ENCODE measurements around the gene ARHGAP19. TPM values are rescaled to one million over a fixed set of nuclear protein-coding genes. Genes with fewer than 3 reads are reported as not detected.

ARHGAP19 gene
- total RNA-seq, 2 donors from 2014 or later, result 3.9 to 5.0 TPM

- H3K27ac ChIP-seq, result no peak overlapping the region
- no peak for TF ChIP-seq CTCF (IDR thresholded peaks at IDR 0.05)
- no peaks in the 10 kb centered on the region for H3K9me3 ChIP-seq
- no peaks in the 10 kb centered on the region for H3K27me3 ChIP-seq
- no peak overlapping the region for H3K4me3 ChIP-seq
- no peaks in the 10 kb centered on the region for H3K36me3 ChIP-seq
- no peak for DNase-seq (ENCODE audit: low spot score)
- no peaks in the 10 kb centered on the region for H3K4me1 ChIP-seq
Observed at GRCh38 chr10:97173036-97173435, 119.4 kb downstream of the ARHGAP19 start.

Other genes starting within 250 kb of the ARHGAP19 start
- not detected for gene SLIT1, start 106.7 kb downstream of the ARHGAP19 start, total RNA-seq
- 1 to 10 TPM; 3.1 to 3.3 TPM for gene FRAT1, start 26.6 kb upstream of the ARHGAP19 start, total RNA-seq
- gene FRAT2, start 42.1 kb upstream of the ARHGAP19 start, total RNA-seq, result 1 to 10 TPM; 5.9 to 8.7 TPM
- gene RRP12, start 108.7 kb upstream of the ARHGAP19 start, total RNA-seq, result 10 to 100 TPM in 1 of 2 donors, 1 to 10 TPM in 1; 6.1 to 12.3 TPM
- gene PGAM1, start 133.6 kb upstream of the ARHGAP19 start, total RNA-seq, result 100 to 1,000 TPM; 326 to 434 TPM
- gene EXOSC1, start 153.4 kb upstream of the ARHGAP19 start, total RNA-seq, result 10 to 100 TPM; 16.0 to 17.5 TPM
- gene ZDHHC16, start 153.5 kb upstream of the ARHGAP19 start, total RNA-seq, result 10 to 100 TPM; 28.2 to 39.0 TPM
- gene MMS19, start 205.8 kb upstream of the ARHGAP19 start, total RNA-seq, result 10 to 100 TPM; 48.0 to 51.8 TPM
- 10 to 100 TPM; 26.7 to 30.7 TPM for gene UBTD1, start 206.3 kb upstream of the ARHGAP19 start, total RNA-seq